Inflammatory macrophage treated with lipopolysaccharide for 1 hour (primary cell): ENCODE results near the gene EFCAB12.
"Not testable (repeated sequence)": the region's sequence is repeated elsewhere in the genome, so short reads cannot be mapped to it uniquely, and the experiment has no call there.

Source experiments
- DNase-seq, 2 donors: peaks; one replicate each; pipeline ENCODE4 v3.0.0-alpha.2; 2020 to 2022

EFCAB12 gene

GRCh38 chr3:129418041-129418973 lies 10.1 kb downstream of the EFCAB12 start:
- DNase-seq: no peak

DNA sequence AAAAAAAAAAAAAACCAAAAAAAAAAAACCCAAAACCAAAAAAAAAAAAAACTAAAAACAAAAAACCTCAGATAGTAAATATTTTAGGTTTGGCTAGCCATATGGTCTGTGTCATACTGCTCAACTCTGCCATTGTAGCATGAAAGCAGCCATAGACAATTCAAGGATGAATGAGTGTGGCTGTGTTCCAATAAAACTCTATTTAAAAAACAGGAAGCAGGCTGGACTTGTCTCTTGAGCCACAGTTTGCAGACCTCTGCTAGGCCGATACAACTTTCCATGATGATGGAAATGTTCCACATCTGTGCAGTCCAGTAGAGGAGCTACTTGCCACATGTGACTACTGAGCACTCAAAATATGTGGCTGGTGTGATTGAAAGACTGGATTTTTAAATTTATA lies 11.1 kb downstream of the EFCAB12 start:
- DNase-seq: no peak

GRCh38 chr3:129416415-129416814 lies 12.0 kb downstream of the EFCAB12 start:
- no peak for DNase-seq

DNA sequence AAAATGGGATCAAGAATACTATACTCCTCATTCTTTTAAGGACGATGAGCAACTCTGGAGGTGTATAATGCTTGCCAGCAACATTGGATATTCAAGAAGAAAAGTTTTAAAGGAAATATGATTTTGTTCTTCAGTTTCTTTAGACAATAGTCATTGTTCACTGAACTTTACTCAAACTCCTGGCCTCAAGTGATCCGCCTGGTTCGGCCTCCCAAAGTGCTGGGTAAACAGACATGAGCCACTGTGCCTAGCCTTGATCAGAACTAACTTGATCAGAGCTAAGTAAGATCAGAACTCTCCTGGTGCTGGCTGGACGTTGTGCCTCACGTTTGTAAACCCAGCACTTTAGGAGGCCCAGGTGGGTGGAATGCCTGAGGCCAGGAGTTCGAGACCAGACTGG lies 12.6 kb downstream of the EFCAB12 start:
- no peak for DNase-seq

DNA sequence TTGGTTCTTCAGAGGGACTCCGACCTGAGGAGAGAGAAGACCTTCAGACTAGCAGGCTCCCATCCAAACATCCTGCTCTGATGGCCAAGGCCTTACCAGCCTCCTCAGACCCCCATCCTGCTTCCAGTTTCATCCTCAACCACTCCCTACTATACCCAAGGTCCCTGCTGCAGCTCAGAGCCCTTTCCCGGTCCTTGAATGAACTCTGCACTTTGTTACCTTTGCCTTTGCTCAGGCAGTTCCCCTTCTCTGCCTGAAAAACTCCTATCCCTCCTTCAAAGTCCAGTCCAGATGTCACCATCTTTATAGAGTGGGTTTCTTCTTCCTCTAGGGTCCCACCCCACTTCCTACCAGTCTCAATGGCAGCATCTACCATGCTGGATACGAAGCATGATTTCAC lies 13.1 kb downstream of the EFCAB12 start:
- DNase-seq: no peak

- no peak for DNase-seq
Measured at GRCh38 chr3:129413687-129414506, 14.5 kb downstream of the EFCAB12 start.

- not testable (repeated sequence) for DNase-seq
Measured at GRCh38 chr3:129413238-129413637, 15.2 kb downstream of the EFCAB12 start.

DNA sequence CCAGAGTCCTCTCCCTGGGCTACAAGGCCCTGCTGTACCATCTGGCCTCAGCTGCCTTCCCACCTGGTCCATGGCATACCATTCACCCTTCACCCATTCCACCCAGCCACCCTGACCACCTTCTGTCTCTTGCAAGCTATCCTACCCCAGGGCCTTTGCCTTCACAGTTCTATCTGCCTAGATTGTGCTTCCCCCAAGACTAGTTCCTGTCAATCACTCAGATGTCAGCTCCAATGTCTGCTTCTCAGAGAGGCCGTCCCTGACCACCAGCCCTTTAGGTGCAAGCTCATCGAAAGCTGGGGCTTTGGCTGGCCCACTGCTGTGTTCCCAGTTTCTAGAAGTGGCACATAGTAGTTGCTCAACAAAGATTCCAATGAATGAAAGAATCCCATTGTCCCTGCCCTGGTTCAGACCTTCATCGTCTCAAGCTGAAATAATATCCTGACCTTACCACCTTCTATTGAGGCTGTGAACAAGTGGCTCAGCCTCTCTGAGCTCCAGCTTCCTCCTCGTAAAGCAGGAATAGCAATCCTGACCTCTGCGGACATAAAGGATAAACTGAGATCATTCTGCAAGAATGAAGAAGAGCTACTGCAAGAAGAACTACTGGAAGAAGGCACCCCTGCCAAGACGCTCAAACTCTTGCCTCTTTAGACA lies 15.8 kb downstream of the EFCAB12 start:
- DNase-seq: no peak

GRCh38 chr3:129410971-129411370 lies 17.5 kb downstream of the EFCAB12 start:
- DNase-seq: no peak

GRCh38 chr3:129409541-129409940 lies 18.9 kb downstream of the EFCAB12 start:
- DNase-seq: no peak

- no peak for DNase-seq
Measured at GRCh38 chr3:129404610-129405009, 23.8 kb downstream of the EFCAB12 start.

DNA sequence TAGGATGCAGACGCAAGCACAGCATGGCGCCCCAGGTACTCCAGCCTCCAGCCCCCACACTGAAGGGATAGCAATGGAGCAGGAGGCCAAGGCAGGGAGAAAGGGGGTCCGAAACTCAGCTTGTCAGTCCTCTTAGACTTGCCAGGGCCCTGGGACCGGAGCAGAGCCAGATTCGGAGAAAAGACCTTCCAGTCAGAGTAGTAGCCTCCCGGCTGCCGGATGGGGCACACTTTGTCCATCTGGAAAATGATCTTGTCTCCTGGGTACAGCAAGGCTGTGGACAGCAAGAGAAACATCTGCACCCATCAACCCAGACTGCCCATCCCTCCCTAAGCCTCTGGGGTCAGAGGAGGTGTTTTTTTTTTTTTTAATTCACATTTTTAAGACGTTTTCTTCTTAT lies 24.3 kb downstream of the EFCAB12 start:
- no peak for DNase-seq

DNA sequence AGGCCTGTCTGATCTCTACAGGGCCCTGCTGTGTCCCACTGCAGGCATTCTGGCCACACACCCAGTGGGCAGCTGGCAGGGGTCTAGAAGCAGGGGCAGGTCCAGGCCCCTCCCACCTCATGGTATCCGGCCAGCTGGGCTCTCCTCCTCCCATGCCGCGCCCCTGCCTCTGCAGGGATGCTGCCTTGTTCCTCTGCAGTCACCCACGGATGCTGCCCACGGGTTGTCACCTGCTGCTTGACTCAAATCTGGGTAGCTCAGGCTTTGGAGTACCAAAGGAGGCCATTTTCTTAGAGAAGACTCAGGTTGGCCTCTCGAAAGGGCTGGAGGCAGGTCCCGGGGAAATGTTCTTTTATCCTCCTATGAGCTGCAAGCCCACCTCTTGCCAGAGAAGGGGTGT lies 25.0 kb downstream of the EFCAB12 start:
- DNase-seq: no peak

- DNase-seq: no peak
Measured at GRCh38 chr3:129402616-129403015, 25.8 kb downstream of the EFCAB12 start.

DNA sequence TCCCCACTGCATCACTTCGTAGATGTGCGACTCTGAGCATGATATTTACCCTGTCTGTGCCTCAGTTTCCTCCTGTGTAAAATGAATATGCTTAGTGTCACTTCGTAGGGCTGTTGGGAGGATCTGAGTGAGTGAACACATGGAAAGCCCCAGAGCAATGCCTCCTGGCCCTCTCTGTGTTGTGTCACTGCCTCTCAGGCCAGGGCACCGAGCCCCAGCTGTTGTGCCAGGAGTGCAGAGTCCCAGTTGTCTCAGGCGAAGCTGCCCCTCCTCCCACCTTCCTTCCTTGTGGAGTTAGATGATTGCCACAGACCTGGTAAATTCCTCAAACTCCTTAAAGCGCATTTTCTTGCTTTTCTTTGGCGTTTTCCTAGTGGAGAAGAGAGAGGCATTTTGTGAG lies 26.2 kb downstream of the EFCAB12 start:
- DNase-seq: no peak

GRCh38 chr3:129399895-129400357 lies 28.5 kb downstream of the EFCAB12 start:
- DNase-seq: no peak

- DNase-seq: peak; percentile 94 to 97
Measured at GRCh38 chr3:129399145-129399894, 29.1 kb downstream of the EFCAB12 start.

GRCh38 chr3:129398803-129399144 lies 29.7 kb downstream of the EFCAB12 start:
- peak in 1 of 2 donors; percentile 10 for DNase-seq

- DNase-seq: not testable (repeated sequence)
Measured at GRCh38 chr3:129393760-129394564, 34.5 kb downstream of the EFCAB12 start.

DNA sequence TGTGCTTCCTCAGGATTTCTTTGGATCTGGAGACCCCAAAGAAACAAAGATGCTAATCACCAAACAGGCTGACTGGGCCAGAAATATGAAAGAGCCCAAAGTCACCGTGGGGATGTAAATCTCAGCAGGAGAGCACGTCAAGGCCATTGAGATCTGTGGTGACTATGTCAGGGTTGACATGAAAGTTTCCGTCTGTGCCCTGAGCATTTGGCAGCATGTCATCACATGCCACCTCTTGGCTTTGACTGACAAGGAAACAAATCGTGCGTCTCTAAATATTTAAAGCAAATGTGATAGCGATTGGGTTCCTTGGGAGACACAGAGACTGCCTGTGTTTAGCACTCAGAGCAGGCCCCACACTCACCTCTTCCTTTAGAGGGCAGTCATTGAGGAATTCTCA lies 35.2 kb downstream of the EFCAB12 start:
- DNase-seq: no peak

DNA sequence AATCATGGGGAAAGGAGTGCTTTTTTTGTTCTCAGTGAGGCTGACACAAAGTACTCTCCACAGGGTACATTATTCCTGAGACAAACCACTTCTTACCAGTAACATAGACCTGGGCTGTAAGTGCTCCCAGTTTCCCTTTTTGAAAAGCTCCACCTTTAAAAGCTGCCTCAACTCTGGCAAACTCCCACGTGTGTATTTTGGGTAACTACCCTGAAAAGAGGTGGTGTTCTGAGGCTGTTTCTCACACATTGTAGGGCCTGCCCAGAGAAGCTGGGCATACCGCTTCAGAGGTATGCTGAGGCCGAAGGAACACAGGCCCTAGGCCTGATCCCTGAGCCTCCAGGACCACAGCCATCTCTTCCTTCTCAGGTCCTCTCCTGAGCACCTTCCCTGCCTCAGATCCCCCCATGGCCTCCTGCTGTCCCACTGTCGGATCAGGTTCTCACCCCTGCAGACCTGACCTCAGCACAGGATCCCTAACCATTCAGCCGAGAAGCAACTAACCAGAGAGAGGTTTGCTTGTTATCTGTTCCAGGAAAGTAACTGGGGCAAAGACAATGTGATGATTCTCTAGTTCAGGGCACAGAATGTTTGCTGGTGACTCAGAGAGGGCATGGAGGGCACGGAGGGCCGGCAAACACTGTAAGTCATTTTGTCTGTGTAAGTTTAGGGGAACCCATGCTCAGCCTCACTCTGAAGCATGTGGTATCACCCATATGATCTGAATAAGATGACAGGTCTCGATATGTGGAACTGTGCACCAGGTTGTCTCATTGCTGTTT lies 36.1 kb downstream of the EFCAB12 start:
- DNase-seq: not testable (repeated sequence)
